GM08714 (cell line): Measurements from ENCODE around the gene RUNX1.

Experiments
- H3K4me3 ChIP-seq: fragments of 200-500 bp; sonication (Bioruptor generic); 2 replicates; pipeline ENCODE4 v1.5.1; 2014; ENCODE audit warnings: mild to moderate bottlenecking, low read length, inconsistent platforms
- ZNF274 ChIP-seq: IDR thresholded peaks from 2 replicates; pipeline ENCODE4 v1.6.1; 2012; ENCODE audit warnings: mild to moderate bottlenecking, low read depth, low read length

Gene RUNX1

GRCh38 chr21:34884346-34884929, 164.7 kb downstream of the RUNX1 start:
- TF ChIP-seq ZNF274 = no peak
- H3K4me3 ChIP-seq = peak overlapping the region; percentile 23; the same call in 1 of the 2 replicates

- no peak for TF ChIP-seq ZNF274
- H3K4me3 ChIP-seq = no peak overlapping the region
Measured at GRCh38 chr21:34883491-34884271, 165.4 kb downstream of the RUNX1 start.

GRCh38 chr21:34882719-34883131, 166.4 kb downstream of the RUNX1 start:
- H3K4me3 ChIP-seq = no peak overlapping the region
- no peak for TF ChIP-seq ZNF274

GRCh38 chr21:34881839-34882371, 167.2 kb downstream of the RUNX1 start:
- TF ChIP-seq ZNF274 = no peak
- no peak overlapping the region for H3K4me3 ChIP-seq

- no peak for TF ChIP-seq ZNF274
Measured at GRCh38 chr21:34881421-34881820, 167.7 kb downstream of the RUNX1 start.

GRCh38 chr21:34880401-34880800, 168.7 kb downstream of the RUNX1 start:
- no peak for TF ChIP-seq ZNF274
- no peak overlapping the region for H3K4me3 ChIP-seq

More at GRCh38 chr21:34881421-34881820, 167.7 kb downstream of the RUNX1 start:
- no peak overlapping the region for H3K4me3 ChIP-seq

GRCh38 chr21:34878940-34879339, 170.2 kb downstream of the RUNX1 start:
- TF ChIP-seq ZNF274 = no peak
- no peak overlapping the region for H3K4me3 ChIP-seq

- TF ChIP-seq ZNF274 = no peak
- H3K4me3 ChIP-seq = no peak overlapping the region
Measured at GRCh38 chr21:34878501-34878900, 170.6 kb downstream of the RUNX1 start.

GRCh38 chr21:34877485-34878128, 171.5 kb downstream of the RUNX1 start:
- TF ChIP-seq ZNF274 = no peak
- H3K4me3 ChIP-seq = no peak overlapping the region

GRCh38 chr21:34875830-34876229, 173.3 kb downstream of the RUNX1 start:
- H3K4me3 ChIP-seq = no peak overlapping the region
- TF ChIP-seq ZNF274 = no peak

- H3K4me3 ChIP-seq = peak overlapping the region; percentile 55; the same call in 1 of the 2 replicates
- TF ChIP-seq ZNF274 = no peak
Measured at GRCh38 chr21:34874684-34875513, 174.2 kb downstream of the RUNX1 start.

GRCh38 chr21:34871026-34871908, 177.8 kb downstream of the RUNX1 start:
- no peak overlapping the region for H3K4me3 ChIP-seq
- TF ChIP-seq ZNF274 = no peak

GRCh38 chr21:34870246-34870645, 178.9 kb downstream of the RUNX1 start:
- TF ChIP-seq ZNF274 = no peak
- no peak overlapping the region for H3K4me3 ChIP-seq
